ENCODE results near the gene ARHGEF5. TPM values are rescaled to one million over a fixed set of nuclear protein-coding genes. Genes with fewer than 3 reads are reported as not detected.

Gene ARHGEF5
- total RNA-seq, result 2.6 and 3.4 TPM in 2 replicates

DNA sequence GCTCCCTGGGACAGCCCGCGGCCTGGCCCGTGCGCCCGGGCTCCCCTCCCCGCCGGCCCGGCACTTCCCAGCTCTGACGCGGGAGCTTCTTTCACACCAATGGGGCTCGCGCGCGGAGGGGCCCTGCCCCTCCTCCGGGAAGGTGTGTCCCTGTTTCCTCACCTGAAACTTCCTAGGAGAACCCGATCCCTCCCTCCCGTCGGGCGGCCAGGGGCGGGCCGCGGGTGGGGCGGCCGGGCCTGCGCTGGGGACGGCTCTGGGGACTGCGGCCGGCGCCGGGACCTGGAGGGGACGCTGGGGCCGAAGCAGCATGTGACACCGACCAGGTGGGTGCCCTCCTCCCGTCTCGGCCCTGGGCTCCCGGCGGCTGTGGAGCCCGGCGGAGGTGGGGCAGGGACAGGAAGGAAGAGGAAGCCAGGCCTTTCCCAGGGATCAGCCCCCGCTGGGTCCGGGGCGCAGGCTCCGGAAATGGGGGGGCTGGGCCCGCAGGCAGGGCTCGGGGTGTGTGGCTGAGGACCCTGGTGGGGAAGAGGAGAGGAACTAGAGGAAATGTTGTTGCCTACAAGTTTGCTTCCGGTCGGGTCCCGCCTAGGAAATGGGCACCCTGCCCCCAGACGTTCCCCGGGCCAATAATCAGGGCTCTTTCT is at the start of gene ARHGEF5:
Gene ARHGEF5 (plus strand): TSS at position 227 of the 647 bp plus-strand sequence. CDS start 7,268 bp downstream, outside the sequence.

DNA sequence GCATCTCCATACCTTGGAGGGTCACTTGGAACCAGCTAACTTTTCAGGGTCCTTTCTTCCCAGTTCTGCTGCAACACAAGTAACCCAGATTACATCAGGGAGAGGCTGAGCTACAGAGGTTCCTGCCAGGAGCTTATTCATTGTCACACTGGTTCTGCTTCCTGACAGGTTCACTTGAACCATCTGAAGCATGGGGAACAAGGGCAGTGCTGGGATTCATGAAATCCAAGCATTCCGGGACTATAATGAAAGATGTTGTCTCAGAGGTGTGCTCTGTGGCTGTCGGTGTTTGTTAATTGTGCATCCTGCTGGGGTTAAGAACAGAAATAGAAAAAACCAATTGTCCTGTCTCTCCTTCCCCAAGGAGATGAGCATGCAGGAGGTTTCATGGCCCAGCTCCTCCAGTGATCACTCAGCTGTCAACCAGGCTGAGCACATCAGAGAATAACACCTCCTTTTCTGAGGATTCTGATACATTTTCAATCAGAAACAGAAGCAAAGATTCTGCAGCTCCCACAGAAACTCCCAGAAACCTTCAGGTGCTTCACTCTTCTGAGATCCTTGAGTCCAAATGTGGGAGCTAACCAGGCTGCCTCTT is 43.2 kb upstream of the ARHGEF5 start, which contains the start of gene OR2A1:
Gene OR2A1 (plus strand): TSS at position 548 of the 598 bp plus-strand sequence. CDS start 5,706 bp downstream, outside the sequence.

DNA sequence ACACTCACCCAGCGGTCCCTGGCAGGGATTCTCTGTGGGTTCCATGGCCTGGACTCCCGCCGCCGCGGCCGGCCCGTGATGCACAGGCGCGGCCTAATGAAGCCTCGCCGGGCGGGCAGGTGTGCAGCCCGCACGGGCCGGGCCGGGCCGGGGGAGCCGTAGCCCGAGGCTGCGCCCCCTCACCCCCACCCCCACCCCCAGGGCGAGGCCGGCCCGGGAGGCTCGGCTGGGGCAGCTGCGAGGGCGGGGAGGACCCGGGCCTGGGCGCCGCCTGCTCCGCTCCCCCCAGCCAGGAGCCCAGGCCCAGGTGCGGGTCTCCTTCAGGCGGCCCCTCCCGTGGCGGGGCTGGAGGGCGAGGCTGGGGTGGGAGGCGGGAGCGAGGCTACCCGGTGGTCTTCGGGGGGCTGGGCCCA is 48.5 kb downstream of the ARHGEF5 start, which contains the start of gene NOBOX:
Gene NOBOX (minus strand): TSS at position 45 of the 413 bp plus-strand sequence.

Other genes with a start within 250 kb of the ARHGEF5 start
- not detected in 2 replicates for gene OR2A2, start 245.8 kb upstream of the ARHGEF5 start, total RNA-seq
- gene OR2A14, start 232.2 kb upstream of the ARHGEF5 start, total RNA-seq, result not detected in 2 replicates
- gene CTAGE4, start 171.9 kb upstream of the ARHGEF5 start, total RNA-seq, result under 0.01 and 0.65 TPM in 2 replicates
- 0.65 TPM in 1 of 2 replicates, not detected in the other for gene ARHGEF35, start 159.6 kb upstream of the ARHGEF5 start, total RNA-seq
- gene OR2A42, start 115.8 kb upstream of the ARHGEF5 start, total RNA-seq, result not detected in 2 replicates
- gene OR2A7, start 90.6 kb upstream of the ARHGEF5 start, total RNA-seq, result not detected in 2 replicates
- under 0.01 TPM in 1 of 2 replicates, not detected in the other for gene CTAGE8, start 86.1 kb upstream of the ARHGEF5 start, total RNA-seq
- gene OR2A1, start 43.0 kb upstream of the ARHGEF5 start, total RNA-seq, result not detected in 2 replicates
- gene NOBOX, start 48.3 kb downstream of the ARHGEF5 start, total RNA-seq, result not detected in 2 replicates